DMS 273 treated with DMSO at 0.1 percent for 48 hours (cell line): ENCODE data around the gene ZBTB20.

Experiments
- DNase-seq: peaks from one replicate; lab custom pipeline; 2025; lab: John Stamatoyannopoulos, UW

ZBTB20 gene

GRCh38 chr3:114469070-114469469, 678.0 kb downstream of the ZBTB20 start:
- DNase-seq = no peak

GRCh38 chr3:114466816-114467215, 680.3 kb downstream of the ZBTB20 start:
- DNase-seq = no peak

GRCh38 chr3:114466251-114466650, 680.8 kb downstream of the ZBTB20 start:
- DNase-seq = no peak

- DNase-seq = no peak
These were observed 682.5 kb downstream of the ZBTB20 start for GRCh38 chr3:114464548-114464947.

- DNase-seq = no peak
These were observed 684.3 kb downstream of the ZBTB20 start for GRCh38 chr3:114462750-114463149.

GRCh38 chr3:114460459-114460858, 686.6 kb downstream of the ZBTB20 start:
- no peak for DNase-seq

GRCh38 chr3:114456742-114457141, 690.3 kb downstream of the ZBTB20 start:
- no peak for DNase-seq

GRCh38 chr3:114455432-114455831, 691.7 kb downstream of the ZBTB20 start:
- DNase-seq = no peak

- no peak for DNase-seq
These were observed 692.4 kb downstream of the ZBTB20 start for GRCh38 chr3:114454551-114455251.

GRCh38 chr3:114453361-114453780, 693.7 kb downstream of the ZBTB20 start:
- DNase-seq = no peak

GRCh38 chr3:114452937-114453336, 694.2 kb downstream of the ZBTB20 start:
- no peak for DNase-seq

GRCh38 chr3:114452256-114452655, 694.8 kb downstream of the ZBTB20 start:
- DNase-seq = peak; percentile 34

GRCh38 chr3:114451561-114452018, 695.5 kb downstream of the ZBTB20 start:
- DNase-seq = no peak

- DNase-seq = no peak
These were observed 696.0 kb downstream of the ZBTB20 start for GRCh38 chr3:114451051-114451451.

GRCh38 chr3:114450008-114450596, 697.0 kb downstream of the ZBTB20 start:
- DNase-seq = no peak

GRCh38 chr3:114449271-114450007, 697.6 kb downstream of the ZBTB20 start:
- DNase-seq = no peak

- DNase-seq = no peak
These were observed 699.1 kb downstream of the ZBTB20 start for GRCh38 chr3:114447950-114448479.

GRCh38 chr3:114447545-114447944, 699.5 kb downstream of the ZBTB20 start:
- no peak for DNase-seq

GRCh38 chr3:114446600-114446999, 700.5 kb downstream of the ZBTB20 start:
- DNase-seq = no peak

- DNase-seq = no peak
These were observed 701.9 kb downstream of the ZBTB20 start for GRCh38 chr3:114445233-114445632.

GRCh38 chr3:114444216-114444615, 702.9 kb downstream of the ZBTB20 start:
- DNase-seq = no peak

GRCh38 chr3:114442246-114442645, 704.8 kb downstream of the ZBTB20 start:
- no peak for DNase-seq

- DNase-seq = no peak
These were observed 705.7 kb downstream of the ZBTB20 start for GRCh38 chr3:114441386-114441785.
